Breast epithelium (tissue), 3 donors: ENCODE results near the gene FASTK.

Experiments
- POLR2A ChIP-seq: fragments of 450-650 bp; IDR thresholded peaks from one replicate; pipeline ENCODE4 v1.6.1; 2016; ENCODE audit warnings: antibody characterized with exemption, mild to moderate bottlenecking, moderate library complexity
- TF ChIP-seq, protein P1 (sequence below), 3 donors: fragments of 450-650 bp; IDR thresholded peaks; one replicate each; pipeline ENCODE4 v1.5.1; 2016 to 2017; ENCODE audit warnings: antibody characterized with exemption in 3 of 3, mild to moderate bottlenecking in 3 of 3, moderate library complexity in 3 of 3

DNA sequence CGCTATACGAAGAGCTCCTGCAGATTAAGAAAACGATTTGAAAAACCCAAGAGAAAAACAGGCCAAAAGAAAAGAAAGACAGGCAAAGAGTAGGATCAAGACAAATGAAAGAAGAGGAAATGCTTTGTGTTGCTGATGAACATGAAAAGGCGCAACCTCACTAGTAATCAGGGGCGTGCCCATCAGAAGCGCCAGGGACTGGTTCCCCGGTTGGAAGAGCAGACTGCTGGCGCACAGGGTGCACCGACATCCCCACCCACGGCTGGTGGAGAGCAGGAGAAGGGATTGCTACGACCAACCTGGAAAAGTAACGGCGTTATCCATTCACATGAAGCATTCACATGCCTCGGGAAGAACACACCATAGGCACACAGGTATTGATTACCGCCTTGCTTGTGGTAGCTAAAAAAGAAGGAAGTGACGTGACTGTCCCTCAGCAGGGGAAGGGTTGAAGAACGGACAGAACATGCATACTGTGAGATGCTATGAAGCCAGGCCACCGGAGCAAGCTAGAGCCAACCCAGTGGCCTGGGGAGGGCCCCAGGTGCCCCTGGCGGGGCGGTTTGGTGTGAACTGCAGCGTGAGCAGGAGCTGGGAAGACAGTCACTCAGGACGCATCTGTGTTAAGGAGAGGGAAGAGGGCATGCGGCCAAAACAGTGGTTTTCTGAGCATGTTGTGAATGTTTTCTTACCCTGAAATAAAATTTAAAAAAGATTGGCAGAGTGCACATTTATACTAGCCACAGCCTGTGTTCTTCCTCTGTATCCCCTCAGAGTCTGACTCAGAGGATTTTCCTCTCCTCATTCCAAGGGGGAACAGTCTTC is 24.0 kb upstream of the FASTK start:
- TF ChIP-seq, protein P1, sequence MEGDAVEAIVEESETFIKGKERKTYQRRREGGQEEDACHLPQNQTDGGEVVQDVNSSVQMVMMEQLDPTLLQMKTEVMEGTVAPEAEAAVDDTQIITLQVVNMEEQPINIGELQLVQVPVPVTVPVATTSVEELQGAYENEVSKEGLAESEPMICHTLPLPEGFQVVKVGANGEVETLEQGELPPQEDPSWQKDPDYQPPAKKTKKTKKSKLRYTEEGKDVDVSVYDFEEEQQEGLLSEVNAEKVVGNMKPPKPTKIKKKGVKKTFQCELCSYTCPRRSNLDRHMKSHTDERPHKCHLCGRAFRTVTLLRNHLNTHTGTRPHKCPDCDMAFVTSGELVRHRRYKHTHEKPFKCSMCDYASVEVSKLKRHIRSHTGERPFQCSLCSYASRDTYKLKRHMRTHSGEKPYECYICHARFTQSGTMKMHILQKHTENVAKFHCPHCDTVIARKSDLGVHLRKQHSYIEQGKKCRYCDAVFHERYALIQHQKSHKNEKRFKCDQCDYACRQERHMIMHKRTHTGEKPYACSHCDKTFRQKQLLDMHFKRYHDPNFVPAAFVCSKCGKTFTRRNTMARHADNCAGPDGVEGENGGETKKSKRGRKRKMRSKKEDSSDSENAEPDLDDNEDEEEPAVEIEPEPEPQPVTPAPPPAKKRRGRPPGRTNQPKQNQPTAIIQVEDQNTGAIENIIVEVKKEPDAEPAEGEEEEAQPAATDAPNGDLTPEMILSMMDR (IDR thresholded peaks at IDR 0.05): no peak
- TF ChIP-seq POLR2A: no peak
